ENCODE results near the gene L3MBTL2.

- TF ChIP-seq CTCF (IDR thresholded peaks at IDR 0.05) = no peak
- TF ChIP-seq POLR2A (IDR thresholded peaks at IDR 0.05) = no peak
Measured at GRCh38 chr22:41181349-41182241, 23.5 kb upstream of the L3MBTL2 start.

Data from testis (tissue), 2 donors.